GM12892 (cell line): Measurements from ENCODE around the gene NFKBIZ.

Experiments
- POLR2AphosphoS5 ChIP-seq: IDR thresholded peaks from 2 replicates; pipeline ENCODE4 v1.6.1; 2011; ENCODE audit warnings: low read depth, low read length, control low read depth
- TAF1 ChIP-seq: IDR thresholded peaks from 2 replicates; pipeline ENCODE4 v1.6.1; 2011; ENCODE audit warnings: low read depth, mild to moderate bottlenecking, control low read depth, low read length, borderline replicate concordance

GRCh38 chr3:101884776-101885175, 35.5 kb downstream of the NFKBIZ start:
- no peak for TF ChIP-seq POLR2AphosphoS5
- TF ChIP-seq TAF1: no peak
